Mesenchymal stem cell (in vitro differentiated cells and primary cell): Measurements from ENCODE around the gene MTMR12.
A peak's percentile ranks its signal among the peaks of the same experiment; 100 is the strongest.
"Not testable (repeated sequence)": the region's sequence is repeated elsewhere in the genome, so short reads cannot be mapped to it uniquely, and the experiment has no call there.

Source experiments
- DNase-seq: peaks from one replicate; pipeline ENCODE4 v3.0.0-alpha.2; 2013
- H2AFZ ChIP-seq: one replicate; pipeline ENCODE4 v1.6.1; 2013; ENCODE audit warnings: low read depth, mild to moderate bottlenecking, control low read depth, inconsistent platforms, low read length, moderate library complexity
- H2AK5ac ChIP-seq: 2 replicates; pipeline ENCODE4 v1.6.1; 2013; ENCODE audit warnings: low read length, moderate library complexity, mild to moderate bottlenecking, inconsistent platforms; ENCODE audit not compliant: severe bottlenecking
- H2BK120ac ChIP-seq: one replicate; pipeline ENCODE4 v1.6.1; 2013; ENCODE audit warnings: low read depth, mild to moderate bottlenecking, inconsistent platforms, low read length, moderate library complexity
- H2BK12ac ChIP-seq, 2 experiments: one replicate each; pipeline ENCODE4 v1.6.1; 2013; ENCODE audit warnings: inconsistent platforms in 2 of 2, low read length in 2 of 2, mild to moderate bottlenecking in 2 of 2, moderate library complexity in 2 of 2, control low read depth in 1 of 2
- H2BK15ac ChIP-seq: one replicate; pipeline ENCODE4 v1.6.1; 2013; ENCODE audit warnings: mild to moderate bottlenecking, low read depth, inconsistent platforms; ENCODE audit not compliant: poor library complexity, severe bottlenecking
- H2BK5ac ChIP-seq: 2 replicates; pipeline ENCODE4 v1.6.1; 2013; ENCODE audit warnings: low read depth, mild to moderate bottlenecking, low read length, control low read depth, inconsistent platforms; ENCODE audit not compliant: poor library complexity, severe bottlenecking
- H3K14ac ChIP-seq, 2 experiments: one replicate each; pipeline ENCODE4 v1.6.1; 2013; ENCODE audit warnings: inconsistent platforms in 2 of 2, low read length in 2 of 2, control low read depth in 1 of 2, mild to moderate bottlenecking in 1 of 2, moderate library complexity in 1 of 2
- H3K18ac ChIP-seq, 2 experiments: one replicate each; pipeline ENCODE4 v1.6.1; 2013; ENCODE audit warnings: inconsistent platforms in 2 of 2, low read length in 2 of 2, control low read depth in 1 of 2, low read depth in 1 of 2, mild to moderate bottlenecking in 1 of 2
- H3K23ac ChIP-seq, 2 experiments: one replicate each; pipeline ENCODE4 v1.6.1; 2013; ENCODE audit warnings: inconsistent platforms in 2 of 2, low read length in 2 of 2, mild to moderate bottlenecking in 2 of 2, moderate library complexity in 2 of 2, control low read depth in 1 of 2
- H3K27ac ChIP-seq: 2 replicates; pipeline ENCODE4 v1.5.1; 2013; ENCODE audit warnings: mild to moderate bottlenecking, moderate library complexity, low read length, control low read depth, inconsistent platforms; ENCODE audit not compliant: poor library complexity, severe bottlenecking
- H3K27me3 ChIP-seq, 2 experiments: 2 replicates each; pipeline versions ENCODE4 v1.6.1 to v1.7.0; 2013; ENCODE audit warnings: low read length in 2 of 2, mild to moderate bottlenecking in 2 of 2, moderate library complexity in 2 of 2, control low read depth in 1 of 2, inconsistent platforms in 1 of 2; ENCODE audit not compliant: control insufficient read depth in 1 of 2, insufficient read depth in 1 of 2
- H3K36me3 ChIP-seq, 2 experiments: 2 replicates each; pipeline versions ENCODE4 v1.6.1 to v1.7.0; 2013; ENCODE audit warnings: low read length in 2 of 2, control low read depth in 1 of 2, inconsistent platforms in 1 of 2, low read depth in 1 of 2, mild to moderate bottlenecking in 1 of 2; ENCODE audit not compliant: insufficient read depth in 2 of 2, control insufficient read depth in 1 of 2
- H3K4ac ChIP-seq, 2 experiments: one replicate each; pipeline ENCODE4 v1.6.1; 2013; ENCODE audit warnings: inconsistent platforms in 2 of 2, low read length in 2 of 2, mild to moderate bottlenecking in 2 of 2, moderate library complexity in 2 of 2, control low read depth in 1 of 2, low read depth in 1 of 2
- H3K4me1 ChIP-seq: 2 replicates; pipeline ENCODE4 v1.6.1; 2013; ENCODE audit warnings: low read depth, low read length, control low read depth; ENCODE audit not compliant: control insufficient read depth, insufficient read depth
- H3K4me2 ChIP-seq: 2 replicates; pipeline ENCODE4 v1.6.1; 2013; ENCODE audit warnings: low read length, mild to moderate bottlenecking, inconsistent platforms; ENCODE audit not compliant: poor library complexity, severe bottlenecking
- H3K4me3 ChIP-seq, 2 experiments: 2 replicates each; pipeline versions ENCODE4 v1.5.1 to v1.7.0; 2013; ENCODE audit warnings: low read length in 2 of 2, mild to moderate bottlenecking in 2 of 2, control low read depth in 1 of 2, low read depth in 1 of 2; ENCODE audit not compliant: insufficient read depth in 1 of 2
- H3K79me1 ChIP-seq: replicated peaks from 2 replicates; pipeline ENCODE4 v1.6.1; 2013; ENCODE audit warnings: mild to moderate bottlenecking, control low read depth, low read length, inconsistent platforms; ENCODE audit not compliant: poor library complexity, severe bottlenecking
- H3K9ac ChIP-seq: 2 replicates; pipeline ENCODE4 v1.7.0; 2013; ENCODE audit warnings: mild to moderate bottlenecking, low read length, moderate library complexity
- H3K9me3 ChIP-seq: 2 replicates; pipeline ENCODE4 v1.7.0; 2013; ENCODE audit warnings: mild to moderate bottlenecking, low read length; ENCODE audit not compliant: control insufficient read depth
- H4K8ac ChIP-seq: one replicate; pipeline ENCODE4 v1.6.1; 2013; ENCODE audit warnings: inconsistent platforms, mild to moderate bottlenecking, low read length, moderate library complexity
- H4K91ac ChIP-seq: one replicate; pipeline ENCODE4 v1.6.1; 2013; ENCODE audit warnings: mild to moderate bottlenecking, low read length, inconsistent platforms
- WGBS: methylation state at CpG from one replicate; pipeline ENCODE4 v1.1.7; 2013; ENCODE audit warnings: mixed read lengths; 5-methylcytosine and 5-hydroxymethylcytosine counted together

MTMR12 gene

DNA sequence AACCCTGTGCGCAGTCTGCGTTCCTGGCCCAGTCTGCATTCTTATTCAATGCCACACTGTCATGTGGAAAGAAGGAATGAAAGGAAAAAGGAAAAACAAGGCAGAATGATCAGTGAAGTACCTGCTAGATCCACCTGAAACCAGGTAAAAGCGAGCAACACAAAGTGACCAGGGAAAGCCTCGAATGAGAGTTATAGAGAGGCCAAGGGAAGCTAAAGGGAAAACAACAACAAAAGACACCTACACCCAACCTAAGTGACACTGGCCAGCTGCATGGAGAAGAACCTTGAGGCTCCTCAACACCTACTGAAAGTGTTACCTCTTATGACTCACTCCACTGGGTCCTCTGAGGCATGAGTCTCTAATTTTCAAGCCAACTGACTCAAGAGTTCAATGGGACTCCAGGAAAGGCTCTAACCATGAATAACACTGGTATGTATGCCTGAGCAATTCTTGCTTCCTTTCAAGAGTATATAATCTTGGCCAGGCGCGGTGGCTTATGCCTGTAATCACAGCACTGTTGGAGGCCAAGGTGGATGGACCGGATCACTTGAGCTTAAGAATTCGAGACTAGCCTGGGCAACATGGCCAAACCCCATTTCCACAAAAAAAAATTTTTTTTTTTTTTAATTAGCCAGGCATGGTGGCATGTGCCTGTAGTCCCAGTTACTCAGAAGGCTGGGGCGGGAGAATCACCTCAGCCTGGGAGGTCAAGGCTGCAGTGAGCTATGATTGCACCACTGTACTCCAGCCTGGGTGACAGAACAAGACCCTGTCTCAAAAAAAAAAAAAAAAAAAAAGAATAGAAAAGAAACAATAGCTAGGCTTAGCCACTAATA, 29.0 kb downstream of the MTMR12 start:
- peaks cover 1% of the 10 kb centered on the region for H3K4me1 ChIP-seq
- H3K9me3 ChIP-seq: no peaks in the 10 kb centered on the region
- H3K4me3 ChIP-seq: peak overlapping the region in 1 of 2 experiments; percentile 8
- no peak overlapping the region for H3K9ac ChIP-seq
- H3K36me3 ChIP-seq: no peaks in the 10 kb centered on the region
- H3K27me3 ChIP-seq: no peaks in the 10 kb centered on the region
- H3K4me2 ChIP-seq: no peak overlapping the region
- no peak overlapping the region for H2AFZ ChIP-seq
- no peak overlapping the region for H3K14ac ChIP-seq
- no peak overlapping the region for H3K4ac ChIP-seq
- H3K18ac ChIP-seq: no peak overlapping the region
- H4K8ac ChIP-seq: no peak overlapping the region
- no peak overlapping the region for H3K27ac ChIP-seq
- H2BK15ac ChIP-seq: no peak overlapping the region
- DNase-seq: peak; percentile 27
- H2BK120ac ChIP-seq: no peak overlapping the region
- H3K23ac ChIP-seq: no peak overlapping the region
- H2AK5ac ChIP-seq: no peak overlapping the region
- H4K91ac ChIP-seq: no peak overlapping the region
- no peak overlapping the region for H2BK12ac ChIP-seq
- over 99% methylated on average over 9 of the region's 9 CpGs for WGBS
- peaks cover 17% of the 10 kb centered on the region for H3K79me1 ChIP-seq
- H2BK5ac ChIP-seq: no peak overlapping the region

- Histone ChIP-seq H3K79me1 (peaks cover 16% of the 10 kb centered on the region), H3K4ac (no peak overlapping the region), H4K91ac (no peak overlapping the region), H3K14ac (no peak overlapping the region), H2BK15ac (no peak overlapping the region), H3K36me3 (no peaks in the 10 kb centered on the region), H3K27ac (no peak overlapping the region), H2BK5ac (no peak overlapping the region), H4K8ac (no peak overlapping the region), H3K9me3 (no peaks in the 10 kb centered on the region), H3K27me3 (no peaks in the 10 kb centered on the region), H3K23ac (no peak overlapping the region), H3K4me3 (no peak overlapping the region), H3K4me2 (no peak overlapping the region), H3K18ac (no peak overlapping the region), H3K4me1 (peaks cover 3% of the 10 kb centered on the region), H3K9ac (no peak overlapping the region), H2AFZ (no peak overlapping the region), H2BK120ac (no peak overlapping the region), H2BK12ac (no peak overlapping the region), H2AK5ac (no peak overlapping the region)
- no peak for DNase-seq
- no CpG with 5 or more reads among the region's 1 CpG for WGBS
Observed at GRCh38 chr5:32283061-32283460, 29.7 kb downstream of the MTMR12 start.

DNA sequence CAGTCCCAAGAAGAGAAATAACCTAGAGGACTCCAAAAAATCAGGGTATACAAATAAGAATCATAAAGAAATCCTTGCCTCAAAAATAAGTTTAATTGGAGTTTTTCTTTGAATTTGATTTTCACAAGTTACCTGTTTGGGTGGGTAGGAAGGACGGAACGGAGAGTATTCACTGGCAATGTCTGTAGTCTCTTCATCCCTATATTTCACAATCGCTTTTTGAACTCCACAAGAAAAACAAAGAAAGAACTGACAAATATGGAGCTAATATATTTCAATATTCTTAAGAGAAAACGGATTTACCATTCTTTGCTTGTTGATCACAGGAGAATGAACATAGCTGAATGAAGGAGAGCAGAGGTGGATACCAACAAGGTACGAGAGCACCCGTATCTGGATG, 30.1 kb downstream of the MTMR12 start:
- Histone ChIP-seq H4K91ac (no peak overlapping the region), H2BK15ac (no peak overlapping the region), H3K36me3 (no peaks in the 10 kb centered on the region), H3K23ac (no peak overlapping the region), H3K27ac (no peak overlapping the region), H2AFZ (no peak overlapping the region), H3K18ac (no peak overlapping the region), H3K9ac (no peak overlapping the region), H3K4me1 (peaks cover 3% of the 10 kb centered on the region), H3K9me3 (no peaks in the 10 kb centered on the region), H3K27me3 (no peaks in the 10 kb centered on the region), H2AK5ac (no peak overlapping the region), H3K4ac (no peak overlapping the region), H3K79me1 (peaks cover 16% of the 10 kb centered on the region), H3K14ac (no peak overlapping the region), H2BK120ac (no peak overlapping the region), H2BK5ac (no peak overlapping the region), H4K8ac (no peak overlapping the region), H3K4me3 (no peak overlapping the region), H2BK12ac (no peak overlapping the region), H3K4me2 (no peak overlapping the region)
- 98% methylated on average over 3 of the region's 6 CpGs for WGBS
- DNase-seq: no peak

DNA sequence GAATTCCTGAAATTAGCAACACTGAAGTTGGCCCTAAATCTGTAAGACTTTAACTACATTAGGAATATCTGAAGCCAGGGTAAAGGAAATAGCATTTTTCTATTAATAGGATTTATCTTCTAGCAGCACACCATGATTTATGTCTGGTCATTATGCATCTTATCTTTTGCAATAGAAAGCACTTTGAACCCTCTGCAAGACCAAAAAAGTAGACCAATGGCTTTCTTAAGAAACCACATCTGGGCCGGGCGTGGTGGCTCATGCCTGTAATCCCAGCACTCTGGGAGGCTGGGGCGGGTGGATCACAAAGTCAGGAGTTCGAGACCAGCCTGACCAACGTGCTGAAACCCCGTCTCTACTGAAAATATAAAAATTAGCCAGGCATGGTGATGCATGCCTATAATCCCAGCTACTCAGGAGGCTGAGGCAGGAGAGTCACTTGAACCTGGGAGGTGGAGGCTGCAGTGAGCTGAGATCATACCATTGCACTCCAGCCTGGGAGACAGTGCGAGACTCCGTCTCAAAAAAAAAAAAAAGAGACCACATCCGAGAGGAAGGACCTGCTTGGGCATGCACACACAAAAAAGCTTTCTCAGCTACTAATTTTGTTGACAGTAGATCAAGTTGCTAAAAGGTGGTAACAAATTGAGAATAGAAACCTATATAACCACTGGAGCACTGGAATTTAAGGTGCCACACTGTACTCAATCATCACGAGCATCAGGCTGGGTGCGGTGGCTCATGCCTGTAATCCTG, 31.2 kb downstream of the MTMR12 start:
- H2BK120ac ChIP-seq, H3K27ac ChIP-seq, H3K14ac ChIP-seq: not testable (repeated sequence)

More for the DNA sequence above, 31.2 kb downstream of the MTMR12 start:
- not testable (repeated sequence) for H3K36me3 ChIP-seq, H3K4me2 ChIP-seq, H2BK5ac ChIP-seq, H3K18ac ChIP-seq, H4K8ac ChIP-seq, H2AK5ac ChIP-seq, H2BK12ac ChIP-seq, H3K4ac ChIP-seq, H3K27me3 ChIP-seq, H3K4me1 ChIP-seq, H2BK15ac ChIP-seq, H3K9ac ChIP-seq, H4K91ac ChIP-seq, H3K23ac ChIP-seq, H3K9me3 ChIP-seq, H2AFZ ChIP-seq, H3K4me3 ChIP-seq
- WGBS: over 99% methylated on average over 10 of the region's 11 CpGs
- peaks cover 18% of the 10 kb centered on the region for H3K79me1 ChIP-seq
- DNase-seq: peak; percentile 27
